Measurements from ENCODE around the gene GRB10. TPM values are rescaled to one million over a fixed set of nuclear protein-coding genes. Genes with fewer than 3 reads are reported as not detected.

GRB10 gene
- total and polyA plus RNA-seq, 5 donors from 2014 or later = 0.25 to 2.3 TPM; not detected in 3

DNA sequence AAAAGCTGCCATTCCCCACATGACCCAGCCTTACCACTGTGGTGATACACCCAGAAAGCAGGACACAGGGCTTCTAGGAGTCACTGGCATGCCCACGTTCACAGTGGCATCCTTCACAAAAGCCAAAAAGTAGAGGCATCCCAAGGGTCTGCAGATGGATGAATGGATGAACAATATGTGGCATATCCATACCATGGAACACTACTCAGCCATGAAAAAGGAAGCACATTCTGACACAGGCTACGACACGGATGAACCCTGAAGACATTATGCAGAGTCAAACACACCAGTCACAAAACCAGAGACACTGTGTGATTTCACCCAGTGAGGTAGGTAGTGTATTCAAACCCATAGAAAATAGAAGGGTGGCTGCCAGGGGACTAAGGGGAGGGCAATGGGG is 112.8 kb downstream of the GRB10 start:
- Mint-ChIP-seq H3K27me3 (peaks cover 24% of the 10 kb centered on the region), H3K4me3 (no peak overlapping the region), H3K27ac (no peak overlapping the region), H3K36me3 (no peaks in the 10 kb centered on the region), H3K4me1 (peaks cover 1 to 3% (median 3%) of the 10 kb centered on the region in 4 donors), H3K9me3 (peaks cover 0 to 3% (median 0%) of the 10 kb centered on the region in 7 donors)
- Histone ChIP-seq H3K9me3 (ENCODE audit: control insufficient read depth in 2 of 2, low read length in 2 of 2) (no peaks in the 10 kb centered on the region), H3K4me1 (ENCODE audit: control insufficient read depth, insufficient read depth, low read length, poor library complexity, severe bottlenecking) (peaks cover 2% of the 10 kb centered on the region), H3K27ac (ENCODE audit: insufficient read depth, low read length, poor library complexity, severe bottlenecking) (no peak overlapping the region), H3K4me3 (ENCODE audit: low read depth, low read length) (no peak overlapping the region), H3K27me3 (ENCODE audit: control insufficient read depth, insufficient read depth, low read length) (peaks cover 4% of the 10 kb centered on the region), H3K36me3 (ENCODE audit: control insufficient read depth, insufficient read depth, low read length) (no peaks in the 10 kb centered on the region)
- ATAC-seq (ENCODE audit: low read depth in 2 of 2) (no peak), DNase-seq (no peak)

DNA sequence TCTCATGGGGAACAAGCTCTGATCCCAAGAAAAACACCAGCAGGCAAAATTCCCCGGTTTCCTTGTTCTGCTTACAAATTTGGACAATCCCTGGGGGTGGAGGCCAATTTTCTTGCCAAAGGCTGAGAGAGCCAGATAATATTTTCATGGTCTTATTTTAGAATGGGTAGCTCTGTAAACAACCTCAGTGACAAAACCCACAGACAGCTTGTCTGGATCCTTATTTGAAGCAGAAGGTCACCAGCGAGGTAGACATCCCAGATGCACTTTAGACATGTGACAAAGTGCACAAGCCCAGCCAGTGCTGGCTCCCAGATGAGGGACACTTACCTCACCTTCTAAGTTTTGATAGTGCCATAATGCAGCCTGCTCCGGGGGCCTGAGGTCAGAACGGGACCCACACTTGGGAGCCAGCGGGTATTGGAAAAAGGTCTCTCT is 114.9 kb downstream of the GRB10 start:
- Mint-ChIP-seq H3K9me3 (peaks cover 0 to 3% (median 0%) of the 10 kb centered on the region in 7 donors), H3K4me3 (no peak overlapping the region), H3K27me3 (peaks cover 24% of the 10 kb centered on the region), H3K27ac (no peak overlapping the region), H3K36me3 (no peaks in the 10 kb centered on the region), H3K4me1 (peaks cover 5 to 21% (median 13%) of the 10 kb centered on the region in 4 donors)
- H3K36me3 ChIP-seq (ENCODE audit: control insufficient read depth, insufficient read depth, low read length) = no peaks in the 10 kb centered on the region
- H3K4me3 ChIP-seq (ENCODE audit: low read depth, low read length) = no peak overlapping the region
- H3K27me3 ChIP-seq (ENCODE audit: control insufficient read depth, insufficient read depth, low read length) = peaks cover 4% of the 10 kb centered on the region
- no peak for DNase-seq
- peaks cover 20% of the 10 kb centered on the region for H3K4me1 ChIP-seq (ENCODE audit: control insufficient read depth, insufficient read depth, low read length, poor library complexity, severe bottlenecking)
- no peak for ATAC-seq (ENCODE audit: low read depth in 2 of 2)
- no peaks in the 10 kb centered on the region for H3K9me3 ChIP-seq (ENCODE audit: control insufficient read depth in 2 of 2, low read length in 2 of 2)
- H3K27ac ChIP-seq (ENCODE audit: insufficient read depth, low read length, poor library complexity, severe bottlenecking) = no peak overlapping the region

DNA sequence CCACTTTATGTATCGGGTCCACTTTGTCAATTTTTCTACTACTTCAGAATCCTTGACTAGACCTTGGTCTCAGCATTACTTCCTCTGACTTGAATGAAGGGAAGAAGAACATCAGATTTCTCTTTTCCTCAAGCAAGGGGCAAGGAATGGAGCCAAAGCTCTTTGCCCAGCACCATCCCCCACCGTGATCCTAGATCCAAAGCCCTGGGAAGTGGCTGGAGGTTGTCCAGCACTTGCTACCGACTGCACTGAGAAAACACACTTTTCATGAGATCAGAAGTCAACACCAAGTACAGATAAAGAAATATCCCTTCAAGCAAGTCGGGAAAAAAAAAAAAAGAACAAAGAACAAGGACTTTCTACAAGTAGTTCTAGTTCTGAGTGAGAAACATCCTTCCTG is 115.4 kb downstream of the GRB10 start:
- no peak for ATAC-seq (ENCODE audit: low read depth in 2 of 2)
- Mint-ChIP-seq H3K4me3 (no peak overlapping the region), H3K36me3 (no peaks in the 10 kb centered on the region), H3K9me3 (peaks cover 0 to 3% (median 0%) of the 10 kb centered on the region in 7 donors), H3K27me3 (peaks cover 24% of the 10 kb centered on the region), H3K27ac (no peak overlapping the region), H3K4me1 (peaks cover 9 to 25% (median 17%) of the 10 kb centered on the region in 4 donors)
- Histone ChIP-seq H3K4me1 (ENCODE audit: control insufficient read depth, insufficient read depth, low read length, poor library complexity, severe bottlenecking) (peaks cover 24% of the 10 kb centered on the region), H3K4me3 (ENCODE audit: low read depth, low read length) (no peak overlapping the region), H3K27ac (ENCODE audit: insufficient read depth, low read length, poor library complexity, severe bottlenecking) (no peak overlapping the region), H3K36me3 (ENCODE audit: control insufficient read depth, insufficient read depth, low read length) (no peaks in the 10 kb centered on the region), H3K27me3 (ENCODE audit: control insufficient read depth, insufficient read depth, low read length) (peaks cover 4% of the 10 kb centered on the region), H3K9me3 (ENCODE audit: control insufficient read depth in 2 of 2, low read length in 2 of 2) (no peaks in the 10 kb centered on the region)
- DNase-seq = no peak

DNA sequence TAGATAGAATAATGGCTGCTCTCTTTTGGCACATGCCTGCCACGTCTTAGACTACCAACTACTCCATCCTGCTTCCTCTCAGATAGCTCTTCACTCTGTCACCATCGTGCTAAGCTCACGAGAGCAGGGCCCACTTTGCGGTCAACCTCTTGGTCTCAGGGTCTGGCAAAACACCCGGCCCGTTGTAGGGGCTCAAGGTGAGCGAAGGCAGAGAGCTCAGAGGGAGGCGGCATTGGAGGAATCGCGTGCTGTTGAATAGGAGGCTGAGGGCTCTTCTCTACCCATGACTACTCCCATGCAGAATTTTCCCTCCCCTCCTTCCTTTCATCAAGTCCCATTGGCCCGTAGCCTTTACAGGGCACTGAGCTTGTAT is 116.6 kb downstream of the GRB10 start:
- Histone ChIP-seq H3K27me3 (ENCODE audit: control insufficient read depth, insufficient read depth, low read length) (peaks cover 4% of the 10 kb centered on the region), H3K4me3 (ENCODE audit: low read depth, low read length) (no peak overlapping the region), H3K9me3 (ENCODE audit: control insufficient read depth in 2 of 2, low read length in 2 of 2) (no peaks in the 10 kb centered on the region), H3K27ac (ENCODE audit: insufficient read depth, low read length, poor library complexity, severe bottlenecking) (no peak overlapping the region), H3K36me3 (ENCODE audit: control insufficient read depth, insufficient read depth, low read length) (no peaks in the 10 kb centered on the region), H3K4me1 (ENCODE audit: control insufficient read depth, insufficient read depth, low read length, poor library complexity, severe bottlenecking) (peaks cover 37% of the 10 kb centered on the region)
- Mint-ChIP-seq H3K4me3 (no peak overlapping the region), H3K9me3 (peaks cover 0 to 3% (median 0%) of the 10 kb centered on the region in 7 donors), H3K36me3 (no peaks in the 10 kb centered on the region), H3K27ac (no peak overlapping the region), H3K27me3 (peaks cover 19% of the 10 kb centered on the region), H3K4me1 (peaks cover 10 to 38% (median 24%) of the 10 kb centered on the region in 4 donors)
- DNase-seq (no peak), ATAC-seq (ENCODE audit: low read depth in 2 of 2) (no peak)

DNA sequence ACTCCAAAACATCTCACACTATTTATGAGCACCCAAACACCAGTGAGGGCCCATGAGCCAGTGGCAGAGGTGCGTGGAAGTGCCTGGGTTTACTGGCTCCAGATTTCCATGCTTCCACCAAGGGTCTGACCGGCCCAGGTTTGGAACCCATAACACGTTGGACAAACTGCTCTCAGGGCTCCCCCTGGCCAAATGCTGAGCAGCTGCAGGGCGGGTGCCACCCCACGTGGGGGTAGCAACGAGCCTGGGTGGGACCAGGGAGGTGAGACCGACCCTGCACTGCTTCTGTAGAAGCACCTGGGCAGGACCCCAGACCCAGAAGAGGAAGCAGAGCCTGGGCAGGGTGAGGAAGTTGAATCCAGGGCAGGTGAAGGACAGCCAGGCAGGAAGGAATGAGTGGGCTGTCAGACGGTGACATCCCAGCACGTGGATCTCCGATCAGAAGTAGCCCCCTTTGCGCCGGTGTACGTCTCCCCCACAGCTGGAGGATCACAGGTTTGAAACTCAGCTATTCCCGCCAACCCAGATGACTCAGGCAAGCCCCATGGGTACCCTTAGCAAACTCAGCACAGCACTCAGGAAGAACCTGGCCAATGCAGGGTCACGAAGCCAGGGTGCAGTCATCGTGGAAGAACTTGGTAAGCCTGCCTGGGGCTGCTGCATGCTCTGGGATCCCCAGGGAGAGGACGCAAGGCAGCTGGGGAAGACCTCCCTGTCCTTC is 117.1 kb downstream of the GRB10 start:
- no peak for DNase-seq
- H3K27ac Mint-ChIP-seq = peak overlapping the region in 1 of 3 donors; percentile 36
- peak overlapping the region in 1 of 4 donors; percentile 36 for H3K4me3 Mint-ChIP-seq
- H3K9me3 ChIP-seq (ENCODE audit: control insufficient read depth in 2 of 2, low read length in 2 of 2) = no peaks in the 10 kb centered on the region
- H3K27ac ChIP-seq (ENCODE audit: insufficient read depth, low read length, poor library complexity, severe bottlenecking) = no peak overlapping the region
- H3K27me3 ChIP-seq (ENCODE audit: control insufficient read depth, insufficient read depth, low read length) = peaks cover 4% of the 10 kb centered on the region
- ATAC-seq (ENCODE audit: low read depth in 2 of 2) = no peak
- H3K36me3 Mint-ChIP-seq = no peaks in the 10 kb centered on the region
- H3K4me3 ChIP-seq (ENCODE audit: low read depth, low read length) = no peak overlapping the region
- H3K36me3 ChIP-seq (ENCODE audit: control insufficient read depth, insufficient read depth, low read length) = no peaks in the 10 kb centered on the region
- peaks cover 42% of the 10 kb centered on the region for H3K4me1 ChIP-seq (ENCODE audit: control insufficient read depth, insufficient read depth, low read length, poor library complexity, severe bottlenecking)
- peaks cover 0 to 3% (median 0%) of the 10 kb centered on the region in 7 donors for H3K9me3 Mint-ChIP-seq
- peaks cover 10 to 43% (median 26%) of the 10 kb centered on the region in 4 donors for H3K4me1 Mint-ChIP-seq
- H3K27me3 Mint-ChIP-seq = peaks cover 14% of the 10 kb centered on the region

DNA sequence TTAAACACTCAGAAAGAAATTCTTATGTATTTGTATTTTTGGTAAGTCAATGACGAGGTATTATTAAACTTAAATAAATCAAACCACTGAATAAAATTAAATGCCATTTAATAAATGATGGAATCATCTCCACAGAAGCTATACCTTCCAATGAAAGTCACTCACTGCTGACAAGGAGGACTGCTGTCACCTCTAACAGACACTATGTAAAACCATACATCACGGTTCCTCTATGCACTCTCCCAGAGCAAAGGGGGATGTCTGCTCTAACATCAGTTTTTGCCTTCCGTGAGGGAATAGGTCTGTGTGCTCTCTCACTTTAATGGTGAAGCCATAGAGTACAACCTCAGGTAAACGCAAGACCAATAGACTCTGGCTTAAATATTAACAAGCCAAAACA is 117.8 kb downstream of the GRB10 start:
- no peaks in the 10 kb centered on the region for H3K9me3 ChIP-seq (ENCODE audit: control insufficient read depth in 2 of 2, low read length in 2 of 2)
- no peak overlapping the region for H3K27ac ChIP-seq (ENCODE audit: insufficient read depth, low read length, poor library complexity, severe bottlenecking)
- no peak for ATAC-seq (ENCODE audit: low read depth in 2 of 2)
- Mint-ChIP-seq H3K27ac (peak overlapping the region in 1 of 3 donors; percentile 36), H3K4me3 (peak overlapping the region in 1 of 4 donors; percentile 36), H3K4me1 (peaks cover 10 to 49% (median 32%) of the 10 kb centered on the region in 4 donors), H3K9me3 (peaks cover 0 to 3% (median 0%) of the 10 kb centered on the region in 7 donors), H3K36me3 (no peaks in the 10 kb centered on the region), H3K27me3 (peaks cover 9% of the 10 kb centered on the region)
- H3K4me1 ChIP-seq (ENCODE audit: control insufficient read depth, insufficient read depth, low read length, poor library complexity, severe bottlenecking) = peaks cover 48% of the 10 kb centered on the region
- no peaks in the 10 kb centered on the region for H3K36me3 ChIP-seq (ENCODE audit: control insufficient read depth, insufficient read depth, low read length)
- H3K4me3 ChIP-seq (ENCODE audit: low read depth, low read length) = no peak overlapping the region
- no peak for DNase-seq
- H3K27me3 ChIP-seq (ENCODE audit: control insufficient read depth, insufficient read depth, low read length) = peaks cover 4% of the 10 kb centered on the region

DNA sequence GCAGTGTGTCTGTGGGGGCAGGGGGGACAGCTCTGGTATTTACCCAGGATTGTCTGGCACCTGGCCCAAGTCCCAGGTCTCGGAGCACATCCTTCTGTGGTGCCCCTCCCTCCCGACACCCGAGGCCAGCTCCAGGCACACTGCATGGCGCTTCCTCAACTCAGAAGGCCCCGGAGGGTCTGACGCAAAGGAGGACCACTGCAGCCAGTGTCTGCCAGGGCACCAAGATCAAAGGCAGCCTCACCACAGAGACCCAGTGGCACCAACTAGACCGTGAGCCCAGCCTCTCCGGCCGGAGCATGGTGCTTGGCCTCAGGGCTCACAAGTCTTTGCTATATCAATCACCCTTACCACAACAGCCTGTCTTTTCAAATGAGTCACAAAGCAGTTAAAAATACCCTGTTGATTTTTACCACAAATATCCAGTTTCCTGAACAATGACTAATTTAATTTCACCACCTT is 118.2 kb downstream of the GRB10 start:
- peaks cover 9% of the 10 kb centered on the region for H3K27me3 Mint-ChIP-seq
- Histone ChIP-seq H3K4me1 (ENCODE audit: control insufficient read depth, insufficient read depth, low read length, poor library complexity, severe bottlenecking) (peaks cover 53% of the 10 kb centered on the region), H3K27me3 (ENCODE audit: control insufficient read depth, insufficient read depth, low read length) (peaks cover 4% of the 10 kb centered on the region), H3K27ac (ENCODE audit: insufficient read depth, low read length, poor library complexity, severe bottlenecking) (no peak overlapping the region), H3K9me3 (ENCODE audit: control insufficient read depth in 2 of 2, low read length in 2 of 2) (no peaks in the 10 kb centered on the region), H3K4me3 (ENCODE audit: low read depth, low read length) (no peak overlapping the region), H3K36me3 (ENCODE audit: control insufficient read depth, insufficient read depth, low read length) (no peaks in the 10 kb centered on the region)
- peaks cover 0 to 2% (median 0%) of the 10 kb centered on the region in 7 donors for H3K9me3 Mint-ChIP-seq
- H3K27ac Mint-ChIP-seq = no peak overlapping the region
- no peaks in the 10 kb centered on the region for H3K36me3 Mint-ChIP-seq
- DNase-seq (peak in 1 of 3 donors; percentile 49), ATAC-seq (ENCODE audit: low read depth in 2 of 2) (no peak)
- peak overlapping the region in 1 of 4 donors; percentile 36 for H3K4me3 Mint-ChIP-seq
- peaks cover 10 to 54% (median 36%) of the 10 kb centered on the region in 4 donors for H3K4me1 Mint-ChIP-seq
